HG03108 (cell line): ENCODE data around the gene TRAM2.

ENCODE experiments used
- ATAC-seq: cut with Tn5 transposase; IDR thresholded peaks from one replicate; pipeline ENCODE4 v1.9.1; 2021; ENCODE audit warnings: moderate library complexity; ENCODE audit not compliant: unreplicated experiment

Gene TRAM2, protein sequence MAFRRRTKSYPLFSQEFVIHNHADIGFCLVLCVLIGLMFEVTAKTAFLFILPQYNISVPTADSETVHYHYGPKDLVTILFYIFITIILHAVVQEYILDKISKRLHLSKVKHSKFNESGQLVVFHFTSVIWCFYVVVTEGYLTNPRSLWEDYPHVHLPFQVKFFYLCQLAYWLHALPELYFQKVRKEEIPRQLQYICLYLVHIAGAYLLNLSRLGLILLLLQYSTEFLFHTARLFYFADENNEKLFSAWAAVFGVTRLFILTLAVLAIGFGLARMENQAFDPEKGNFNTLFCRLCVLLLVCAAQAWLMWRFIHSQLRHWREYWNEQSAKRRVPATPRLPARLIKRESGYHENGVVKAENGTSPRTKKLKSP

DNA sequence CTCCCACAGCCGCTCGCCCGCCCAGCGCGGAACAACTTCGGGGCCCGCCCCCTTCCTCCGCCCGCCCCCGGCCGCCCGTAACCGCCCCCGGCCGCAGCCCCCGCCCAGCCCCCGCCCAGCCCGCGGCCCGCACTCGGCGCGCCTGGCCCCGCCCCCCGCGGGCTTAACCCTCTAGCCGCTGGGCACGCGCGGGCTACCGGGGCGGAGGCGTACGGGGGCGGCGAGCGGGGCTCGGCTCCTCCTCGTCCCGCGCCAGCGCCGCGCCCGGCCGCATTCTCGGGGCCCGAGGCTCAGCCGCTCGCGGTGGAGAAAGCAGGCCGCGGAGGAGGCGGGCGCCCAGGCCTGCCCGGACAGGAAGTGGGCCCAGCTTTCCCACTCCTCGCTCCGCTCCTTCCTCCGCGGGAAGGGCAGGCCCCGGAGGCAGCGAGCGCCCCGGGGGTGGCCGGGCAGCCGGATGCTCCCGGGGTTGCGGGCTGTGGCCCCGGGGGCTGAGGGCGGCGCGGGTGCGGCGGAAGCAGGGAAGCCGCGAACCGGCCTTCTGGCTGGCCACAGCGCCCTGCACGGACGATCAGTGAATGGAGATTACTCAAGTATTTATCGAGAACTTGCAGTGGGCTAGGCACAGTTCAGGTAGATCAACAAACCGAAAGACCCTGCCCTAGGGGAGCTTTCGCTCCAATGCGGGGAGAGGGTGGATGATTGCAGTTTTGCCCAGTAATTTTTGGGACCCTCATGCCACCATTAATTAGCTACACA is at the start of gene TRAM2:
TSS of gene TRAM2 (minus strand) at position 39 of the 756 bp plus-strand sequence. CDS start 145 bp downstream, outside the sequence.
- peak; percentile 44 for ATAC-seq

DNA sequence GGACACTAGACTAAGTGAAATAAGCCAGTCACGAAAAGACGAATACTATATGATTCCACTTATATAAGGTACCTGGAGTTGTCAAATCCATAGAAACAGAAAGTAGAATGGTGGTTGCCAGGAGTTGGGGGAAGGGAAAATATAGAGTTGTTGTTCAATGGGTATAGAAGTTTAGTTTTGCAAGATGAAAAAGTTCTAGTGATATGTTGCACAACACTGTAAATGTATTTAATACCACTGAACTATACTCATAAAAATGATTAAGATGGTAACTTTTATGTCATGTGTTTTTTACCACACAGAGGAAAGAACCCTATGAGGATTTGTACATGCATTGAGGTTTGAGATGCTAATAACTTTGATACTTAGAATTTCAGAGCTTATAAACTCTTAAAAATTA is 46.0 kb upstream of the TRAM2 start:
- no peak for ATAC-seq

DNA sequence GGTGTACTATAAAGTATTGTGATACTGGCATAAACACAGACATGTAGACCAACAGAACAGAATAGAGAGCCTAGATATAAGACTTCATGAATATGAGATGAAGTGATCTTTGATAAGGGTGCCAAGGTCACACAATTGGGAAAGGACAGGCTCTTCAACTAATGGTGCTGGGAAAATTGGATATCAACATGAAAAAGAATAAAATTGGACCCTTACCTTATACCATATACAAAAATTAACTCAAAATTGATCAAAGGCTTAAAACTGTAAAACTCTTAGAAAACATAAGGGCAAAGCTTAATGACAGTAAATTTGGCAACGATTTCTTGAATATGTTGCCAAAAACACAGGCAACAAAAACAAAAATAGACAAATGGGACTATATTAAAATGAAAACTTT is 44.8 kb upstream of the TRAM2 start:
- no peak for ATAC-seq

DNA sequence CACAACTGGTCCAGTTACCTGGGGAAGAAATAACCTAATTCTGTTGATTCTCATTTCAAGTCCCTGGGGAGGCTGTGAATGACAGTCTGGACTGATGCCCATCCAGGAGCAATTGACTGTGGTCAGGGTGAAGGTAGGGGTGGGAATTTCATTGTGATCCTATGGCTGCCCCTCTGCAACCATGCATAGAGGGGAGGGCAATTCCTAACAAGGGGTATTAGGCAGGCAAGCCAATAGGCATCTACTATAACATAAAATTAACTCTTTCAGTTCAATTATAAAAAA is 44.0 kb upstream of the TRAM2 start:
- ATAC-seq = no peak

DNA sequence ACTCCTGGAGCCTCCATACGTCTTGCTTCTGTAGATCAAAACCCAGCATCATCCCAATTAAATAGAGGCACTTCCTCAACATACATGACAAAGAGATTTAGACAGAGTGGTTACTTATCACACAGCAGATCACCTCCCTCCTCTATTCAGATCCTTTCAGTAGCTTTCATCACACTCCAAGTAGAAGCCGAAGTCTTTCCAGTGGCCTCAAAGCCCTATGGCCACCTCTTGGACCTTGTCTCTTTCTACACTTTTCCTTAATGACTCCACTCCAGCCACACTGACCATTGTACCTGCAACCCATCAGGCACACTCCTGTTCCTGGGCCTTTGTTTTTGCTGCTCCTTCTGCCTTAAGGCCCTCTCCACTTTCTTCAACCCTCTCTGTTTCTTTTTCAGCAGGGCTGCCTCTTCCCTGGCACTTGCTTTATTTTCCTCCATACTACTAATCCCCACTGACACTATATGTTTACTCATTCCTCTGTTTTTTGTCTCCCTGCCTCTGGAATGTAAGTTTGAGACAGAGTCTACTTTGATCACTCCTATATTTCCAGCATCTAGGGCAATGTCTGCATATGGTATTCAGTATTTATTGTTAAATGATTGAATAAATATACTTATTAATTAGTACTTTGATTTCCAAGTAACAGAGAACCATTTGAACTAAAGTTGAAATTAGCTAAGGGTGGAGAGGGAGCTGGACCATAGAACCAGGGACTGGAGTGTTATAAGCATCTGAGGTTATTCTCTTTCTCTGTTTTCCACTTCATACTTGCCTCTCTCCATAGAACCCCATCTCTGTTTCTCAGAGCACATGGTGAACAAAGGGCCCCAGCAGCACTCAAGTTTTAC is 43.4 kb upstream of the TRAM2 start:
- no peak for ATAC-seq

DNA sequence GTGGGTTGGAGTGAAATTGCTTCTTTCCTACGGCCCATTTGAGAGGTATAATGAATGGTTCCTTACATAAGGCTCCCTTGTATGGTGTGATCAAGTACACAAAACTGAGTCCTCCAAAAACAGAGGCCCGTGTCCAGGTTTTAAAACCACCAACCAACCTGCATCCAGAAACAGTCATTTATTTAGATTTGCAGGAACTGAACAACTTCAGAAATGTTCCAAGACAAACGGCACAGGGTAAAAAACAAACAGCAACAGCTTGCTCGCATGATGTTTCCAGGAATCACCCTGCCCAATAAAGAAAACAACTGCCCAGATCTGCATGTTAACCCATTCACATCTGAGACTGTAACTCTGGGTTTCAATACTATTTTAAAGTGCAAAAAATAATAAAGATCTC is 40.2 kb upstream of the TRAM2 start:
- ATAC-seq = no peak

DNA sequence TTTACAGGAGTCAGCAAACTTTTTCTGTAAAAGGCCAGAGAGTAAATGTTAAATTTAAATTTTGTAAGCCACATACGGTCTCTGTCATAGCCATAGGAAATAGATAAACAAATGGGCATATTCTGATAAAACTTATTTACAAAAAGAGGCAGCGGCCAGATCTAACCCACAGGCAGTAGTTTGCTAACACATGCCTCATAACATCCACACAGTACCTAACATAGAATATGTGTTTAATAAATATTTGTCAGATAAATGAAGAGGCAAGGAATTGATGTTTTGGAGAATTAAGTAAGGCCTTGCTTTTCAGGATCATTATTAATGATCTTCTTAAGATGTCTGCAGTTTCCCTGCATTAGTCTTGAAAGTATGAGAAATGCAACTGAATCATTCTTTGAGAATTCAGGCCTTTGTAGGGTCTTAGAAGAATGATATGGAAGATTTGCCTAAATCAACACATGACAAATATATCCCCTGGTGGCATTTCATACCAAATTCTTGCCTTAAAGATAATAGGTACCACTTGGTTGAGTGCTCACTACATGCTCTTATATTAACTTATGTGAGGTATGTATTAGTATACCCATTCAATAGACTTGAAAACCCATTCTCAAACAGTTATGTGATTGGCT is 39.3 kb upstream of the TRAM2 start:
- no peak for ATAC-seq

DNA sequence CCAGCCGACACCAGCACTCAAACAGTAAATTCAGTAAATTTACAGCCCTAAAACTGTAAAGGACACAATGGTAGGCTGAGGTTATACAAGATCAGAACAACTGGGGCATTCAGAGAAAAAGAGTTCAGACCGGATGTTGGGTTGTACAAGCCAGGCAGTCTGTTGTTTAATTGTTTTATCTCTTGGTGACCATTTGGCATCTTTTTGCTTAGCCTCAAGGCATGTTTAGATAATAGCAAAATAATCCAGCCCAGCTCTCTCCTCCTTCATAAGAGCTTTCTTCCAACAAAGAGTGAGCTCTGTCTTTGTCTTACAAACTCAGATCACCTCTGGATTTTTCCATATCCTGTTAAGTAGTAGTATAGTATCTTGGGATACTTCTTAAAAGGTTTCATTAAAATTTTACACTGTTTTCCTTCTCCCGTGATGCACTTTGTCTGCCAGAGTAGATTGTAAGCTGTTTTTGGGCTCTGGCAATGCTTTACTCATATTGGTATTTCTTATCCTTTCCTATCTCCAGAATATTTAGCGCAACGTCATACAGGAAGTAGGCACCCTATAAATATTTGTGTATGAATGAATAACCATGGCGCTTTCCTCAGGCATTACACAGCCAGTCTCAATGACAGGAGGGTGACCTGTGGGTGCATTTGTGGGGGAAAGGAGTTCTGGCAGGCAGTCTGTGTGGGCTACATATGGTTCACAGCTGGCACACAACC is 35.6 kb upstream of the TRAM2 start:
- no peak for ATAC-seq

DNA sequence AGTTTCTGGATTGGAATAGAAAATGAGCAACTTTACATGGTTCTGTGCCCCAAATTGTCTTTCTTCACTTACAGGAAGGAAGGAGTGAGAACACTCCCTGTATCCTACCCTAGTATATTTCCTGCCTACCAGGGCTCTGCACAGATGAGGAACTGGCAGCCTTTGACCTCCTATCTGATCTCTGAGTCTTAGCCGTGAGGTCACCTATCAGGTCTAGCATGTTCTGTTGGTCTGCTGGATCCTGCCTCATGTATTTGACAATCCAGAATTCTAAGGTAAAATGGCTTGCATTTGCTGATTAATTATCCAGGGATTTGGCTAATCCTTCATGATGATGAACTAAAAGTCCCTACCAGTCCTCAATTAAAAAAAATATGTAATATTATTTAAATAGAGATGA is 35.0 kb upstream of the TRAM2 start:
- no peak for ATAC-seq

DNA sequence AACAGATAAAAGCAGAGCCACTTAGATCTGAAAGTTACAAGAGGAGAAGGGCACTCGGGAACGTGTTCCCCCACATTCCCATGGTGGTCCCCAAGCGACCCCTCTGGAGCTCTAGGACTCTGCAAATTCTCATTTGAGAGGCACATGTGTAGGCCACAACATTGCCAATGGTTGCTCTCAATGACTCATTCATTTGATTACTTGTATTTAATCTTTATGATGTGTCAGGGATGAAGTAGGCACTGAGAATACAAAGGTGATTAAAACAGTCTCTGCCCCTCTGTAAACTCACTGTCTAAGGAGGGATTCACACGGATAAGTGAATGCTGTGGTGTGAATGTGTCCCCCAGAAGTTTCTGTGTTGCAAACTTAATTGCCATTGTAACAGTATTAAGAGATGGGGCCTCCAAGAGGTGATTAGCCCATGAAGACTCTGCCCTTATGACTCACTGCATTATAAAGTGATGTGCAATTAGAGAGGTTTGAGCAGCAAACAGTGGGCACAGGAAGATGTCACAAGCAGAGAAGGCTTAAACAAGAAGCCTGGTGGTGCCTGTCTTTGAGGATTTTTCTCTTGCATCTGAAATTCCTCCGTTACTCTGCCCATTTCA is 34.0 kb upstream of the TRAM2 start:
- no peak for ATAC-seq

DNA sequence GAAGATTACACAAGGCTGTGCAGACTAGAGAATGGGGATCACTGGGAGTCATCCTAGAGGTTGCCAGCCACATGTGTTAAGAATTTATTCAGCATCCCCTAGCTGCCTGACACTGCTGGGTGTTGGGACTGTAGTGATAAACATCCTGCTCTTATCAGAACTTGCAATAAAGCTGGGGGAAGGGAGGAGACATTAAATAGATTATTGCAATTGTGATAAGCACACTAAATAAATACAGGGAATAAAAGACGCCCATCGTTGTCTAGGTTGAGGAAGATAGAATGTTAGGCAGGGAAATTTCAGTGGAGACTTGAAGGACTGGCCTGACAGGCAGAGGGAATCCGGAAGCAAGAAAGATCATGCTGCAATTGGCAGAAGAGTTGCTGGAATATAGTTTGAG is 33.2 kb upstream of the TRAM2 start:
- no peak for ATAC-seq

DNA sequence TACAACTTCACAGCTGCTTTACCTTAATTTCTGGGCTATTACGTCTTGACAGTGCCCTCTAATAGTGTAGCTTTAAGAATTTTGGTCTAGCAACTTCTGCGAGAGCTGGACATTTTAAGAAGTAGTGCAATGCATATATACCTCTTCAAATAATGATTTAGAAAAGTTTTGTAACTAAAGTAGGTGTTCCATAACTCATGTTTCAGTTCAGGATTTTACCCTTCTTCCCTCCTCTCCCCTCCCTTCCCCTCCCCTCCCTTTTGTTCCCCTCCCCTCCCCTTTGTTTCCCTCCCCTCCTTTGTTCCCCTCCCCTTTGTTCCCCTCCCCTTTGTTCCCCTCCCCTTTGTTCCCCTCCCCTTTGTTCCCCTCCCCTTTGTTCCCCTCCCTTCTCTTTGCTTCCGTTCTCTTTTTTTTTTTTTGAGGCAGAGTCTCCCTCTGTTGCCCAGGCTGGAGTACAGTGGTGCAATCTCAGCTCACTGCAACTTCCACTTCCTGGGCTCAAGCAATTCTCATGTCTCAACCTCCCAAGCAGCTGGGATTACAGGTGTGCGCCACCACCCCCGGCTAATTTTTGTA is 28.8 kb upstream of the TRAM2 start:
- ATAC-seq = no peak

DNA sequence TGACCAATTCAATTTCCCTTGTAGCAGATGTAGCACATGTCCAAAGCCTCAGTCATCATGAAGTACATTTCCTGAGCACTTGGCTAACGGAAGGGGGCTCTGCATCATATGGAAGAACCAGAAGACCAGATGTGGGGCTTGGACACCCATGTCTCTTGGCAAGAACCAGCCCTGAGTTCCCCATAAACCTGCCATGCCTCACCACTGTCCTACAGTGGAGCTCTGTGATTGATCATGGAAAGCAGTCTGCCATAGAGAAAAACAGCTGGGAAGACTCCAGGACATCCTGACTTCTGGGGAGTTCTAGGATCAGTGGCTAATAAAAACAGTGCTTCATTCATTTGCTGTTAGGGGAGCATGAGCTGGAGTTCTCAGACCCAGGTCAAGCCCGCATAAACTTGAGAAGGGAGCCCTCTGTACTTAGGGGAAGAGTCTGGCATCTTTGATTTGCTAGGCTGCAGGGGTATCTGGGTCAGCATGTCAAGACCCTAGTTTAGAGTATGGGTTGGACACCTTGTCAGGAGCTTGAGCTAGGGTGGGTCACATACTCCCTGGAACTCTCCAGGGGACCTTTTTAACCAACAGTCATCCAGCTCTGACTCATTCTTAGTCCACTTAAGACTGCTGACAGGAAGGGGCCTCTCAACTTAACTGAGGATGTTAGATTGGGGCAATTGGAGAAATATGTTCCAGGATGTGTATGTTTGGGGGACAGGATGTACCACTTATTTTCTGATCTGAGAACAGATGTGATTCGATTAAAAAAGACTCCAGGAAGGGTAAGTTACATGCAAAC is 26.3 kb upstream of the TRAM2 start:
- ATAC-seq = no peak

DNA sequence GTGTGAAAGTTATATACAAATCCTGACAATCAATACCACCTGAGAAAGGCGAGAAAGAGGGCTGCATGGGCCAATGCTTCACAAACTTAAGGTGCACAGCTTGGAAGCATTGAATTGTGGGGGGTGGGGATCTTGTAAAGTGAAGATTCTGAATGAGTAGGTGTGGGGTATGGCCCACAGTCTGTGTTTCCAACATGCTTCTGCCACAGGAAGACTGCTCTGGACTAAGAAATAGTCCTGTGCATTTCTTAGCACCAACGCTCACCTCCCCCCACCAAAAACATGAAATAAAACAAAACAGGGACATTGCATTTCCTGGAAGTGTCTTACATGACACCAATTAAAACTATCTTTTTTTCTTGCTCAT is 21.9 kb upstream of the TRAM2 start:
- ATAC-seq = no peak

DNA sequence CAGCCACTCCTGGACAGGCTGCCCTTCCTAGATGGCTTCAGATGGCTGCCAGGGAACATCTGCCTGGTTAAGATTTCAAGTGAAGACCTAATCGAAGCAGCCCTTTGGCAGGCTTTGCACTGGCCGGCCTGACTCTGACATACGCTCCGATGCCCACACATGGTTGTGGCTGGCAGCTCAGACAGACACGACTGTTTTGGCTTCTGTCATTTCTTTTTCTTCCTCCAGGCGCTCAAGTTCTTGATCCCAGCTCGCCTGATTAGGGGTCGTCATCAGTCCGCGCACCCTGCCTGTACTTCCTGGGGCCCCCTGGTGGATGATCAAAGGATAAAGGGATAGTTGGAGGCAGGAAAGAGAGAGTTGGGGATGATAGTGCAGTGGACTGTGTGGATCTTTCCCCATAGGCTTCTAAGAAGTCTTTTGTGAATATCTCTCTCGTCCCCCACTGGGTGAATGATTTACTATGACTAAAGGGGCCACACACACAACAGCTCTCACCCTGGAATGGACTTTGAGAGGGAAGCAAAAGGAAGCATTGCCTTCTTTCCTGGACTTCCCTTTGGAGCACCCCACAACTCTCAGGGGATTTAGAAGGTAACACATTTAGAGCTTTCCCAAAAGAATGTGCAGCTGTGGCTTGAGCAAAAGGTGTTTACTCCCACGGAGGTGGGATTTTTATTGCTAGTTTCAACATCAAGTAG is 21.4 kb upstream of the TRAM2 start:
- no peak for ATAC-seq

DNA sequence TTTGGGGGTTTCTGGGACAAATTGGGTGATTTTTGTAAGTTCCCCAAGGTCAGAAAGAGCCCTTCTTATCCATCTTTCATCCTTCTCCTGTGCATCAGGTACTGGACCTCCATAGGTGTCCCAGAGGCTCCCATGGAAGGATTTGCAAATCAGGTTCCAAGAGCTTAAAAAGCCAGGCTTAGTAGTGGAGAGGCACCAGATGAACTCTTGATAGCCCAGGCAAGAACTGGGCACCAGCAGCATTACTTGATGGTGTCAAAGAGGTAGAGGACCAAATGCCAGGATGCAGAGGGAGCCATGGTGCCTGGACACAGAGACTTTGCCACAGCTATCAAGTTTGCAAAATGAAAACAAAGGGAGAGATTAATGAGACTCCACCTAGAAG is 20.9 kb upstream of the TRAM2 start:
- no peak for ATAC-seq

DNA sequence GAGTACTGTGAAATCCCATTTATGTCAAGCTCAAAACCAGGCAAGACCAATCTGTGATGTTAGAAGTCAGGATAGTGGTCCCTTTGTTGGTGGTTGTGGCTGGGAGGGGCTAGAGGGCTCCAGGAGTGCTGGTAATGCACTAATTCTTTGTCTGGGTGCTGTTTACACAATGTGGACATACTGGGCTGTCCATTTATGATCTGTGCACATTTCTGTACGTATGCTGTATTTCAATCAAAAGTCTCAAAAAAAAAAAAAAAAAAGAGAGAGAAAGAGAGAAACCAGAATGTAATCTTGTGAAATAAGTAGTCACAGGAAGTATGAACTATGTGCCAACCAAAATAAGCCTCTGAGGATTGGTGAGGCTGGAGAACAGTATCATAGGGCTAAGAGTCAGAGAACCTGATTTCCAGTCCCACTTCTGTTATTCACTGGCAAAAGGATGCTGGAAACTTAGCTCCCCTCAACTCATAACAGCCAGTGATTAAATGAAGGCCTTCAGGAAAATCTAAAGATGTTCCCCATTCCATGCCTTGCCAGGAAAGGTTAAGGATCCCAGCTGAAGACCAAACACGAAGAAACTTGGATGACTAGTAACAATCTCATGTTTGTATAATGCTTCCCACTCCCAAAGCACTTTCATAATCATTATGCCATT is 19.6 kb upstream of the TRAM2 start:
- ATAC-seq = no peak

DNA sequence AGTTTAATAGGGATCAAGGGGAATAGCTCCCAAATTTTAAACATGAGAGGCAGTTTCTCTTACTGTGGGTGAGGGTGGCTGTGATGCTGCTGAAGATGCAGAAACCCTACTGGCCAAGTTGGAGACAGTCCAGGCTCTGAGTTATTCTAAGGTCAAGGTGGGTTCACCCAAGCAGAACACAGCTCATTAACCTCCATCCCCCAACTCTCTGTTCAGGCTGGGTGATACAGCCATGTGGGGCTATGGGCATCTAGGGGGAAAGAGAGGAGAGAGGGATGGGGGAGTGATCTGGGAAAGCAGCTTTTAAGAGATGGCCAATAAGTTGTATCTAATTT is 18.9 kb upstream of the TRAM2 start:
- ATAC-seq = peak; percentile 67
